CD4-positive, alpha-beta memory T cell (primary cell): ENCODE results near the gene GAS2. TPM values are rescaled to one million over a fixed set of nuclear protein-coding genes. Genes with fewer than 3 reads are reported as not detected.
A peak's percentile ranks its signal among the peaks of the same experiment; 100 is the strongest.
"Not testable (repeated sequence)": the region's sequence is repeated elsewhere in the genome, so short reads cannot be mapped to it uniquely, and the experiment has no call there.

Experiments used
- CTCF ChIA-PET: fragments of 350-600 bp; sonication (Branson Sonifier 250); formaldehyde crosslinking; loops from one replicate; lab custom pipeline; 2021; ENCODE audit warnings: inconsistent platforms; ENCODE audit not compliant: partially characterized antibody; lab: Charles Lee
- POLR2A ChIA-PET: fragments of 350-600 bp; sonication (Branson Sonifier 250); formaldehyde crosslinking; loops from one replicate; lab custom pipeline; 2021; ENCODE audit not compliant: partially characterized antibody; lab: Charles Lee
- DNase-seq, 5 donors: peaks; one replicate each; pipeline versions ENCODE4 v3.0.0 to v3.0.0-alpha.2; 2020 to 2022; ENCODE audit warnings: mixed read lengths in 1 of 5
- H3K27ac ChIP-seq: one replicate; pipeline ENCODE4 v1.7.0; 2013; ENCODE audit warnings: low read depth, low read length
- H3K27me3 ChIP-seq: 2 replicates; pipeline ENCODE4 v1.7.0; 2013; ENCODE audit warnings: mild to moderate bottlenecking, low read length, moderate library complexity; ENCODE audit not compliant: insufficient read depth
- H3K36me3 ChIP-seq: 2 replicates; pipeline ENCODE4 v1.7.0; 2013; ENCODE audit warnings: mild to moderate bottlenecking, low read length, moderate library complexity; ENCODE audit not compliant: insufficient read depth
- H3K4me1 ChIP-seq: 2 replicates; pipeline ENCODE4 v1.7.0; 2013; ENCODE audit warnings: mild to moderate bottlenecking, low read length, moderate library complexity; ENCODE audit not compliant: insufficient read depth
- H3K4me3 ChIP-seq, 2 donors: one replicate each; pipeline ENCODE4 v1.7.0; 2013; ENCODE audit warnings: low read length in 2 of 2, mild to moderate bottlenecking in 1 of 2
- H3K9me3 ChIP-seq, 2 donors: one replicate each; pipeline ENCODE4 v1.7.0; 2013; ENCODE audit warnings: low read length in 2 of 2, control low read depth in 1 of 2; ENCODE audit not compliant: control insufficient read depth in 1 of 2
- H3K27ac Mint-ChIP-seq, 7 donors: one replicate each; pipeline ENCODE4 v1.8.0; 2020 to 2021; ENCODE audit warnings: mixed read lengths in 7 of 7, mild to moderate bottlenecking in 6 of 7, inconsistent platforms in 3 of 7, moderate library complexity in 3 of 7
- H3K27me3 Mint-ChIP-seq, 2 donors: one replicate each; pipeline ENCODE4 v1.8.0; 2020 to 2021; ENCODE audit warnings: mixed read lengths in 2 of 2
- H3K36me3 Mint-ChIP-seq, 2 donors: one replicate each; pipeline ENCODE4 v1.8.0; 2020 to 2021; ENCODE audit warnings: mixed read lengths in 2 of 2, inconsistent platforms in 1 of 2, mild to moderate bottlenecking in 1 of 2
- H3K4me1 Mint-ChIP-seq, 4 donors: one replicate each; pipeline ENCODE4 v1.8.0; 2020 to 2021; ENCODE audit warnings: mixed read lengths in 4 of 4, mild to moderate bottlenecking in 1 of 4
- H3K4me3 Mint-ChIP-seq, 8 donors: one replicate each; pipeline ENCODE4 v1.8.0; 2020 to 2021; ENCODE audit warnings: mixed read lengths in 8 of 8, mild to moderate bottlenecking in 7 of 8, moderate library complexity in 6 of 8, inconsistent platforms in 3 of 8
- H3K9me3 Mint-ChIP-seq, 8 donors: one replicate each; pipeline ENCODE4 v1.8.0; 2020 to 2021; ENCODE audit warnings: mixed read lengths in 8 of 8, mild to moderate bottlenecking in 5 of 8, inconsistent platforms in 3 of 8, moderate library complexity in 1 of 8
- intact Hi-C: fragments of 100-400 bp; cut with micrococcal nuclease; formaldehyde crosslinking; loops from one replicate; pipeline ENCODE4 v1.15.1; 2023
- polyA plus RNA-seq, 2 donors: library from polyadenylated mRNA; unstranded; fragments of 300-500 nt; fragmentation: Illumina TruSeq; gene quantifications; one replicate each; pipeline ENCODE4 v1.2.3, GENCODE V29; 2021
- total RNA-seq, 2 experiments: library from RNA; stranded (reverse); gene quantifications; one replicate each; pipeline ENCODE4 v1.2.3, GENCODE V29; 2021

Gene GAS2
- total and polyA plus RNA-seq, 4 experiments from 2014 or later, result 2.7 to 3.4 (median 3.1) TPM

GRCh38 chr11:22633354-22633902 lies 33.0 kb upstream of the GAS2 start:
- H3K4me3 Mint-ChIP-seq, result no peak overlapping the region
- POLR2A ChIA-PET, result interaction anchor here (1.3 kb wide), 1 partner anchor 10 kb away, joined by 3 read pairs; no protein-coding TSS in a partner anchor
- no peaks in the 10 kb centered on the region for H3K9me3 ChIP-seq
- no peak overlapping the region for H3K27ac ChIP-seq
- DNase-seq, result no peak
- intact Hi-C loops, result no loop called here
- H3K9me3 Mint-ChIP-seq, result no peaks in the 10 kb centered on the region
- peaks cover 0 to 8% of the 10 kb centered on the region in 2 donors for H3K36me3 Mint-ChIP-seq
- no peaks in the 10 kb centered on the region for H3K27me3 Mint-ChIP-seq
- no peaks in the 10 kb centered on the region for H3K4me1 ChIP-seq
- peaks cover 0 to 2% (median under 1%) of the 10 kb centered on the region in 4 donors for H3K4me1 Mint-ChIP-seq
- no peaks in the 10 kb centered on the region for H3K36me3 ChIP-seq
- CTCF ChIA-PET, result no interaction called here
- no peak overlapping the region for H3K27ac Mint-ChIP-seq
- H3K27me3 ChIP-seq, result no peaks in the 10 kb centered on the region
- no peak overlapping the region for H3K4me3 ChIP-seq

GRCh38 chr11:22634897-22635629 lies 31.3 kb upstream of the GAS2 start:
- Histone ChIP-seq H3K4me3 (no peak overlapping the region), H3K27me3 (no peaks in the 10 kb centered on the region), H3K9me3 (no peaks in the 10 kb centered on the region), H3K4me1 (no peaks in the 10 kb centered on the region), H3K27ac (no peak overlapping the region), H3K36me3 (no peaks in the 10 kb centered on the region)
- no peaks in the 10 kb centered on the region for H3K27me3 Mint-ChIP-seq
- POLR2A ChIA-PET, result interaction anchor here (1.6 kb wide), 1 partner anchor 9 kb away, joined by 4 read pairs; the partner anchor contains the start of gene FANCF
- no peak overlapping the region for H3K4me3 Mint-ChIP-seq
- CTCF ChIA-PET, result no interaction called here
- no peak for DNase-seq
- no peaks in the 10 kb centered on the region for H3K9me3 Mint-ChIP-seq
- intact Hi-C loops, result no loop called here
- H3K36me3 Mint-ChIP-seq, result peaks cover 0 to 8% of the 10 kb centered on the region in 2 donors
- H3K27ac Mint-ChIP-seq, result no peak overlapping the region
- peaks cover 0 to 2% (median 0%) of the 10 kb centered on the region in 4 donors for H3K4me1 Mint-ChIP-seq

GRCh38 chr11:22635689-22636088 lies 30.7 kb upstream of the GAS2 start:
- Mint-ChIP-seq H3K27me3 (no peaks in the 10 kb centered on the region), H3K4me1 (peaks cover 0 to 2% (median 0%) of the 10 kb centered on the region in 4 donors), H3K27ac (no peak overlapping the region), H3K4me3 (no peak overlapping the region), H3K9me3 (no peaks in the 10 kb centered on the region), H3K36me3 (peaks cover 0 to 8% of the 10 kb centered on the region in 2 donors)
- Histone ChIP-seq H3K36me3 (no peaks in the 10 kb centered on the region), H3K27me3 (no peaks in the 10 kb centered on the region), H3K4me1 (no peaks in the 10 kb centered on the region), H3K4me3 (no peak overlapping the region), H3K9me3 (no peaks in the 10 kb centered on the region), H3K27ac (no peak overlapping the region)
- CTCF ChIA-PET, result no interaction called here
- DNase-seq, result no peak
- intact Hi-C loops, result no loop called here
- POLR2A ChIA-PET, result no interaction called here

GRCh38 chr11:22640862-22641261 lies 25.5 kb upstream of the GAS2 start:
- Histone ChIP-seq H3K4me3 (no peak overlapping the region), H3K9me3 (no peaks in the 10 kb centered on the region), H3K4me1 (no peaks in the 10 kb centered on the region), H3K27ac (no peak overlapping the region), H3K27me3 (no peaks in the 10 kb centered on the region), H3K36me3 (no peaks in the 10 kb centered on the region)
- DNase-seq, result no peak
- H3K9me3 Mint-ChIP-seq, result no peaks in the 10 kb centered on the region
- H3K36me3 Mint-ChIP-seq, result no peaks in the 10 kb centered on the region
- H3K27ac Mint-ChIP-seq, result no peak overlapping the region
- ChIA-PET CTCF (no interaction called here), POLR2A (no interaction called here)
- no peak overlapping the region for H3K4me3 Mint-ChIP-seq
- intact Hi-C loops, result no loop called here
- H3K4me1 Mint-ChIP-seq, result peaks cover 0 to 2% (median 0%) of the 10 kb centered on the region in 4 donors
- H3K27me3 Mint-ChIP-seq, result peaks cover 0 to 2% of the 10 kb centered on the region in 2 donors

GRCh38 chr11:22641559-22641958 lies 24.9 kb upstream of the GAS2 start:
- no peak overlapping the region for H3K4me3 Mint-ChIP-seq
- POLR2A ChIA-PET, result no interaction called here
- Histone ChIP-seq H3K27me3 (no peaks in the 10 kb centered on the region), H3K4me3 (no peak overlapping the region), H3K27ac (no peak overlapping the region), H3K9me3 (no peaks in the 10 kb centered on the region), H3K36me3 (no peaks in the 10 kb centered on the region), H3K4me1 (no peaks in the 10 kb centered on the region)
- H3K9me3 Mint-ChIP-seq, result no peaks in the 10 kb centered on the region
- no peaks in the 10 kb centered on the region for H3K36me3 Mint-ChIP-seq
- intact Hi-C loops, result no loop called here
- H3K27ac Mint-ChIP-seq, result no peak overlapping the region
- H3K27me3 Mint-ChIP-seq, result peaks cover 0 to 2% of the 10 kb centered on the region in 2 donors
- H3K4me1 Mint-ChIP-seq, result peaks cover 0 to 2% (median 0%) of the 10 kb centered on the region in 4 donors
- CTCF ChIA-PET, result no interaction called here
- no peak for DNase-seq

- H3K4me1 ChIP-seq, DNase-seq, H3K27ac Mint-ChIP-seq, H3K9me3 ChIP-seq, H3K27me3 Mint-ChIP-seq, intact Hi-C loops, CTCF ChIA-PET, H3K36me3 Mint-ChIP-seq, H3K4me3 ChIP-seq, H3K27me3 ChIP-seq, H3K27ac ChIP-seq, H3K36me3 ChIP-seq, H3K4me3 Mint-ChIP-seq, POLR2A ChIA-PET, H3K9me3 Mint-ChIP-seq: not testable (repeated sequence)
- H3K4me1 Mint-ChIP-seq, result peaks cover 9 to 13% (median 12%) of the 10 kb centered on the region in 4 donors
Observed at GRCh38 chr11:22652346-22652745, 14.1 kb upstream of the GAS2 start.

- peaks cover 0 to 6% (median under 1%) of the 10 kb centered on the region in 8 donors for H3K9me3 Mint-ChIP-seq
- no peak for DNase-seq
- H3K4me1 Mint-ChIP-seq, result peaks cover 11 to 19% (median 15%) of the 10 kb centered on the region in 4 donors
- peaks cover 2 to 3% of the 10 kb centered on the region in 2 donors for H3K27me3 Mint-ChIP-seq
- intact Hi-C loops, result no loop called here
- H3K9me3 ChIP-seq, result no peaks in the 10 kb centered on the region
- H3K4me1 ChIP-seq, result peaks cover 7% of the 10 kb centered on the region
- CTCF ChIA-PET, result no interaction called here
- no peak overlapping the region for H3K27ac ChIP-seq
- peaks cover 1 to 7% of the 10 kb centered on the region in 2 donors for H3K36me3 Mint-ChIP-seq
- no peaks in the 10 kb centered on the region for H3K27me3 ChIP-seq
- H3K27ac Mint-ChIP-seq, result peak overlapping the region in 1 of 7 donors; percentile 42
- POLR2A ChIA-PET, result no interaction called here
- H3K4me3 ChIP-seq, result no peak overlapping the region
- no peaks in the 10 kb centered on the region for H3K36me3 ChIP-seq
- H3K4me3 Mint-ChIP-seq, result no peak overlapping the region
Observed at GRCh38 chr11:22656130-22656529, 10.3 kb upstream of the GAS2 start.
